ENCODE measurements around the gene CDC42BPB. TPM values are rescaled to one million over a fixed set of nuclear protein-coding genes. Genes with fewer than 3 reads are reported as not detected.
A peak's percentile ranks its signal among the peaks of the same experiment; 100 is the strongest.

CDC42BPB gene
- total RNA-seq, 1 donor from 2014 or later: 96.5 TPM

DNA sequence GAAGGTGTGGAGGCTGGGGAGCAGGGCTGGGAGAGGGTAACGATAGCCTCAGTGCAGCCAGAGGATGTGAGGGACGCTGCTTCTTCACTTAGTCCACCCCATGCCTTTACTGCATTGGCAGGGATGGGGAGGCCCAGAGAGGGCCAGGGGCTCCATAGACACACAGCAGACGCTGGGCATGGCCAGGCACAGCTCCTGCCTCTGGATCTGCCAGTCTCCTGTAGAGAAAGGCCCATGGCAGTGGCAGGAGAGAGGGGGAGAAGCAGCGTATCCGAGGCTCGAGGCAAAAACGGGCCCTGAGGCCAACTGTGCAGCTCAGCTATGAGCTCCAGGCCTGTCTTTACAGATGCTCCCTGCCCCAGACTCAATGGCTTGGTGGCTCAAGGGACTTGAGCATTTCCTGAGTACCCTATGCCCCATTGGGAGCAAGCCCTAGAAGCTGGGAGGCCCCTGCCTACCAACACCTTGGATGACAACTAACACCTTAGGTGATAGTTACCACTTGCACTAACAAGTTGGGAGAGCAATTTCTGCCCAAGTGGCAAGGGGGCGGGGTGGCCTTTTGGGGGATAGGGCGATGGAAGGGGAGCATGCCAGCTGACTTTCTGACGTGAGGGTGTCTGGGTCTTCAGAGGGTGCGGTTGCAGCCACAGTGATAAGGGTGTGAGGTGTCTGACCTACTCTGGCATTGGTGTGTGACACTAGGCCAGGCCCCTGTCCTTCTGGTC lies 21.7 kb upstream of the CDC42BPB start:
- Histone ChIP-seq H3K4me1 (peaks cover 3 to 5% of the 10 kb centered on the region in 2 donors), H3K9me3 (no peaks in the 10 kb centered on the region), H3K27ac (no peak overlapping the region), H3K36me3 (no peaks in the 10 kb centered on the region), H3K4me3 (no peak overlapping the region), H3K27me3 (no peaks in the 10 kb centered on the region)
- no peak for DNase-seq (ENCODE audit: low spot score in 2 of 2)
- intact Hi-C loops (cut with DNase I): no loop called here
- TF ChIP-seq, protein P1, sequence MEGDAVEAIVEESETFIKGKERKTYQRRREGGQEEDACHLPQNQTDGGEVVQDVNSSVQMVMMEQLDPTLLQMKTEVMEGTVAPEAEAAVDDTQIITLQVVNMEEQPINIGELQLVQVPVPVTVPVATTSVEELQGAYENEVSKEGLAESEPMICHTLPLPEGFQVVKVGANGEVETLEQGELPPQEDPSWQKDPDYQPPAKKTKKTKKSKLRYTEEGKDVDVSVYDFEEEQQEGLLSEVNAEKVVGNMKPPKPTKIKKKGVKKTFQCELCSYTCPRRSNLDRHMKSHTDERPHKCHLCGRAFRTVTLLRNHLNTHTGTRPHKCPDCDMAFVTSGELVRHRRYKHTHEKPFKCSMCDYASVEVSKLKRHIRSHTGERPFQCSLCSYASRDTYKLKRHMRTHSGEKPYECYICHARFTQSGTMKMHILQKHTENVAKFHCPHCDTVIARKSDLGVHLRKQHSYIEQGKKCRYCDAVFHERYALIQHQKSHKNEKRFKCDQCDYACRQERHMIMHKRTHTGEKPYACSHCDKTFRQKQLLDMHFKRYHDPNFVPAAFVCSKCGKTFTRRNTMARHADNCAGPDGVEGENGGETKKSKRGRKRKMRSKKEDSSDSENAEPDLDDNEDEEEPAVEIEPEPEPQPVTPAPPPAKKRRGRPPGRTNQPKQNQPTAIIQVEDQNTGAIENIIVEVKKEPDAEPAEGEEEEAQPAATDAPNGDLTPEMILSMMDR (IDR thresholded peaks at IDR 0.05): no peak

DNA sequence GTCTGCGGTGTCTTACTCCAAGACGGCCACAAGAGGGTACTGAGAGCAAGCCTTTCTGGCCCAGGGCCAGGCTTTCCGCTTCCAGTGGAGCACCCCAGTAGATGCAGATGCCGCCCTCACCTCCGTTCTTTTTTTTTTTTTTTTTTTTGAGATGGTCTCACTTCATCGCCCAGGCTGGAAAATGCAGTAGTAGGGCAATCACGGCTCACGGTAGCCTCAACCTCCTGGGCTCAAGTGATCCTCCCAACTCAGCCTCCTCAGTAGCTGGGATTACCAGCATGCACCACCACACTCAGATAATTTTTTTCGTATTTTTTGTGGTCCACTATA lies 21.0 kb upstream of the CDC42BPB start:
- peaks cover 3 to 5% of the 10 kb centered on the region in 2 donors for H3K4me1 ChIP-seq
- H3K9me3 ChIP-seq: no peaks in the 10 kb centered on the region
- H3K36me3 ChIP-seq: no peaks in the 10 kb centered on the region
- intact Hi-C loops (cut with DNase I): no loop called here
- H3K4me3 ChIP-seq: no peak overlapping the region
- no peak overlapping the region for H3K27ac ChIP-seq
- TF ChIP-seq, protein P1 (IDR thresholded peaks at IDR 0.05): peak; percentile 63 to 70 (median 69)
- no peaks in the 10 kb centered on the region for H3K27me3 ChIP-seq
- DNase-seq (ENCODE audit: low spot score in 2 of 2): peak in 1 of 2 donors; percentile 79

DNA sequence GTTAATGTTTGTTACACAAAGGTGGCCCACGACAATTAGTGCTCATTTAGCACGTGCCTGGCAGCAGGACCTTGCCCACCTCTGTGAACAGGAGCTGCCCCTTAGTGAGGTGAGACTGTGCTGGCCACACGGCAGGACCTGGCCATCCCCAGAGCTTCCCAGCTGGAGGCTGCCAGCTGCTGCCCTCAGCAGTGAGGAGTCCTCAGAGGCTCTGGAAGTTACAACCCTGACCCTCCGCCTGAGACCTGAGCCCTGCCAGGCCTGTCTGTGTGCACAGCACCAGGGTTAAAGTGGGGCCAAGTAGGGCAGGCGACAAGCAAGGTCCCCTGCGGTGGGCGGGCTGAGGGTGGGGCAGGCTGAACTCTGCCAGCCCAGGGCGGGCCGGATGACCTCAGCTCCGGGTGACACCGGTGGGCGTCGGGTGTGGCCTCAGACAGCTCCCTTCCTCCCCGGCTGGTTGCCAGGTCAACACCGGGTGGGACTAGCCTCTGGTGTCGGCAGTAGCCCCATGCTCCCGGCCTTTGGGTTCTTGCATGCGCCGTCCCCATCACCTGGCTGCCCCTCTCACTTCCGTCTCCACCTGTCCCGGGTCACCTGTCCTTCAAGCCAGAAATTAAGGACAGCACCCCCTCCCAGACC lies 17.5 kb upstream of the CDC42BPB start:
- H3K27ac ChIP-seq: peak overlapping the region; percentile 38 to 54
- intact Hi-C loops (cut with DNase I): loop anchor here (1.0 kb wide), 2 partner anchors 18 to 218 kb away; partner anchors contain the start of gene CDC42BPB

DNA sequence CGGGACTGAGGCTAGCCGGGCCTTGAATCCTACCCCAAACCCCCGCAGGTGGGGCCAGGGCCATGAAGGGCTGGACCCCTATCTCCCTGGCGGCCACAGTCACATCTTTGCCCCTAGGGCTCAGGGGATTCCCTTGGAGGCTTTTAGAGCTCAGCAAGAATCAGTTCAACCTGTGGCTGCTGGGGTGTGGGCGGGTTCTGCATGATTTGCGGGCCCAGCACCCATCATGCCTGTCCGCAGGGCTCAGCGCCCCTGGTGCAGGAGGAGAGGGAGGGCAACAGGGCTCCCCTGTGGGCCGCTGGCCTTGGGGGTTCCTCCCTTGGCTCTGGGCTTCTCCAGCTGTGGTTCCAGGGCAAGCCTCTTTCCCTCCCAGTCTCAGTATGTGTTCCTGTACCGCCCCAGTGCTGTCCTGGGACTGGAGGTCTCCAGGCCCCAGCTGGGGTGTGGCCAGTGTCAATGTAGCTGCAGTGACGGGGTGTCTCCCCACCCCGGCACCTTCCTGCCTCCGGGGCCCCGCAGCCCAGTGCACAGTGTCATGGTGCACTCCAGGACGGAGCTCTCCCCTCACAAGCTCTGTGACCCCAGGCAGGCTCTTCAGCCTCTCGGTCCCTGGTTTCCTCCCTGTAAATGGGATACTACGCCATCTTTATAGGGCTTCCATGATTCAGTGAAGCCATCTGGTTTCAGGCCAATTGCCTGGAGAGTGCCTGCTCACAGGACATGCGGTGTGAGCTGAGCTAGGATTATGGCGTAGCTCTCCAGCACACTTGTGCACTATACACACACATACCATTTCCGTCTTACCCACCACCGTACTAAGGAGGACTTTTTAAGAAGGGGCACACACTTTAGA lies 16.8 kb upstream of the CDC42BPB start:
- intact Hi-C loops (cut with DNase I): no loop called here
- no peak overlapping the region for H3K4me3 ChIP-seq
- peak overlapping the region in 1 of 2 donors; percentile 54 for H3K27ac ChIP-seq
- peaks cover 3 to 5% of the 10 kb centered on the region in 2 donors for H3K4me1 ChIP-seq
- H3K27me3 ChIP-seq: no peaks in the 10 kb centered on the region
- no peaks in the 10 kb centered on the region for H3K36me3 ChIP-seq
- H3K9me3 ChIP-seq: no peaks in the 10 kb centered on the region
- TF ChIP-seq, protein P1 (IDR thresholded peaks at IDR 0.05): no peak
- DNase-seq (ENCODE audit: low spot score in 2 of 2): peak in 1 of 2 donors; percentile 61

More for the DNA sequence above, 17.5 kb upstream of the CDC42BPB start:
- Histone ChIP-seq H3K27me3 (no peaks in the 10 kb centered on the region), H3K4me3 (peak overlapping the region; percentile 47 to 68), H3K36me3 (no peaks in the 10 kb centered on the region), H3K4me1 (peaks cover 3 to 5% of the 10 kb centered on the region in 2 donors), H3K9me3 (no peaks in the 10 kb centered on the region)
- DNase-seq (ENCODE audit: low spot score in 2 of 2): peak in 1 of 2 donors; percentile 80
- TF ChIP-seq, protein P1 (IDR thresholded peaks at IDR 0.05): no peak

DNA sequence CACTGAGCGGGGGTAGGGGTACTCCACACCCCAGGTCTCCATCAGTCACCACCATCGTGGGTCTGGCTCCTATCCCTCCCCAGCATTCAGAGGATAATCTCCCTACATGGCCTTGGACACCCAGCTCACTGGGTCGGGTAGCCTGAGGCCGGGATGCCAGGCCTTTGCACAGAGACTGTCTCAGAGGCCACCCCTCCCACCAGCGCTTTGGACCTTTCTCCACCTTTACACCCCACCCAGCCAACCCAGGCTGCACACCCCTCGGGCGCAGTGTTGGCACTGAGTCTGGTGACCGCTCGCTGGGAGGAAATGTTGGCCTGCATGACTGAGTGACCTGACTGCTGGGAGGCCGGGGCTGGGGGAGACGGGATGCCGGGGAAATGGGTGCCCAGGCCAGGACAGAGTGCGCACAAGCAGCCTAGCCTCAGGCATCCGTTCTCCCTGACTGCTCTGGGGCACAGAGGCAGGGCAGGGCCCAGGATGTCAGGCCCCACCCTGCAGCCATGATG lies 16.1 kb upstream of the CDC42BPB start:
- no peak for DNase-seq (ENCODE audit: low spot score in 2 of 2)
- Histone ChIP-seq H3K36me3 (no peaks in the 10 kb centered on the region), H3K27me3 (no peaks in the 10 kb centered on the region), H3K4me1 (peaks cover 3 to 5% of the 10 kb centered on the region in 2 donors), H3K4me3 (no peak overlapping the region), H3K9me3 (no peaks in the 10 kb centered on the region), H3K27ac (no peak overlapping the region)
- intact Hi-C loops (cut with DNase I): no loop called here
- TF ChIP-seq, protein P1 (IDR thresholded peaks at IDR 0.05): no peak

Data from ascending aorta (tissue), 2 donors.